Neural cell (in vitro differentiated cells): ENCODE data around the gene LDLRAD4. TPM values are rescaled to one million over a fixed set of nuclear protein-coding genes. Genes with fewer than 3 reads are reported as not detected.

Experiments
- H2AFZ ChIP-seq: fragments of 200-600, 300-800 bp; sonication (generic), shearing (Covaris generic); 2 replicates; pipeline ENCODE4 v1.6.0; 2014; ENCODE audit warnings: low read depth, mild to moderate bottlenecking, antibody characterized with exemption, low read length, moderate library complexity
- H3F3A ChIP-seq: fragments of 200-600 bp; shearing (Covaris generic); 2 replicates; pipeline ENCODE4 v1.6.1; 2016; ENCODE audit warnings: mild to moderate bottlenecking, moderate library complexity, mixed read lengths, antibody characterized with exemption, low read length; ENCODE audit not compliant: insufficient read depth, poor library complexity, severe bottlenecking
- H3K27ac ChIP-seq: fragments of 200-600, 300-800 bp; sonication (generic), shearing (Covaris generic); 2 replicates; pipeline ENCODE4 v1.5.1; 2014; ENCODE audit warnings: mild to moderate bottlenecking, low read length, moderate library complexity
- H3K27me3 ChIP-seq: fragments of 300-800, 200-600 bp; sonication (generic), shearing (Covaris generic); 2 replicates; pipeline ENCODE4 v1.6.0; 2014; ENCODE audit warnings: mild to moderate bottlenecking, low read depth, low read length, moderate library complexity; ENCODE audit not compliant: insufficient read depth
- H3K36me3 ChIP-seq: fragments of 300-800, 200-600 bp; sonication (generic), shearing (Covaris generic); 2 replicates; pipeline ENCODE4 v1.5.1; 2014; ENCODE audit warnings: mild to moderate bottlenecking, antibody characterized with exemption, low read length, moderate library complexity; ENCODE audit not compliant: insufficient read depth
- H3K4me2 ChIP-seq: fragments of 300-800, 200-600 bp; sonication (generic), shearing (Covaris generic); 2 replicates; pipeline ENCODE4 v1.6.0; 2014; ENCODE audit warnings: mild to moderate bottlenecking, low read length
- H3K4me3 ChIP-seq: fragments of 300-800, 200-600 bp; sonication (generic), shearing (Covaris generic); 2 replicates; pipeline ENCODE4 v1.5.1; 2014; ENCODE audit warnings: mild to moderate bottlenecking, low read length, moderate library complexity
- H3K79me2 ChIP-seq: fragments of 200-600 bp; shearing (Covaris generic); replicated peaks from 2 replicates; pipeline ENCODE4 v1.6.0; 2014; ENCODE audit warnings: mild to moderate bottlenecking, low read length, moderate library complexity; ENCODE audit not compliant: insufficient read depth
- H3K9ac ChIP-seq: fragments of 300-800, 200-600 bp; sonication (generic), shearing (Covaris generic); 2 replicates; pipeline ENCODE4 v1.6.1; 2016; ENCODE audit warnings: mild to moderate bottlenecking, low read length, mixed read lengths
- H3K9me2 ChIP-seq: fragments of 200-600 bp; shearing (Covaris generic); 2 replicates; pipeline ENCODE4 v1.6.1; 2016; ENCODE audit warnings: mild to moderate bottlenecking, low read length, mixed read lengths; ENCODE audit not compliant: insufficient read depth
- H3K9me3 ChIP-seq: fragments of 200-600, 300-800 bp; sonication (generic), shearing (Covaris generic); 2 replicates; pipeline ENCODE4 v1.6.1; 2016; ENCODE audit warnings: mild to moderate bottlenecking, mixed run types, low read length, moderate library complexity, mixed read lengths
- H4K20me1 ChIP-seq: fragments of 200-600 bp; shearing (Covaris generic); 2 replicates; pipeline ENCODE4 v1.6.1; 2016; ENCODE audit warnings: mild to moderate bottlenecking, mixed run types; ENCODE audit not compliant: insufficient read depth
- CTCF ChIP-seq: fragments of 450-650 bp; IDR thresholded peaks from 2 replicates; pipeline ENCODE4 v1.5.1; 2014; ENCODE audit warnings: antibody characterized with exemption, mild to moderate bottlenecking, moderate library complexity; ENCODE audit not compliant: poor library complexity, severe bottlenecking
- EP300 ChIP-seq: fragments of 450-650 bp; conservative IDR thresholded peaks from 2 replicates; pipeline ENCODE4 v1.6.1; 2014; ENCODE audit warnings: antibody characterized with exemption, mild to moderate bottlenecking, moderate library complexity; ENCODE audit not compliant: poor library complexity, severe bottlenecking
- EZH2 ChIP-seq: fragments of 200-600, 300-800 bp; shearing (Covaris generic), sonication (generic); IDR thresholded peaks from 2 replicates; pipeline ENCODE4 v1.6.1; 2014; ENCODE audit warnings: antibody characterized with exemption, low read length, borderline replicate concordance, mild to moderate bottlenecking; ENCODE audit not compliant: insufficient read depth, poor library complexity, severe bottlenecking
- MXI1 ChIP-seq: fragments of 450-650 bp; conservative IDR thresholded peaks from 2 replicates; pipeline ENCODE4 v1.6.1; 2014; ENCODE audit warnings: antibody characterized with exemption, mild to moderate bottlenecking; ENCODE audit not compliant: poor library complexity, severe bottlenecking
- POLR2AphosphoS5 ChIP-seq: IDR thresholded peaks from 2 replicates; pipeline ENCODE4 v1.6.1; 2012
- RAD21 ChIP-seq: fragments of 450-650 bp; conservative IDR thresholded peaks from 2 replicates; pipeline ENCODE4 v1.6.1; 2014; ENCODE audit warnings: antibody characterized with exemption, mild to moderate bottlenecking, moderate library complexity
- REST ChIP-seq: IDR thresholded peaks from 2 replicates; pipeline ENCODE4 v1.6.1; 2012; ENCODE audit warnings: borderline replicate concordance
- SMC3 ChIP-seq: fragments of 450-650 bp; conservative IDR thresholded peaks from 2 replicates; pipeline ENCODE4 v1.6.1; 2014; ENCODE audit warnings: antibody characterized with exemption, mild to moderate bottlenecking, moderate library complexity; ENCODE audit not compliant: poor library complexity
- TAF1 ChIP-seq: IDR thresholded peaks from 2 replicates; pipeline ENCODE4 v1.6.1; 2012; ENCODE audit warnings: low read depth
- polyA plus RNA-seq: library from polyadenylated mRNA; depleted of rRNA; stranded (reverse); fragments of >200 nt; gene quantifications from 2 replicates; pipeline ENCODE4 v1.2.3, GENCODE V29; 2014

Gene LDLRAD4
- polyA plus RNA-seq, 1 donor from 2014 or later, result 3.7 TPM

GRCh38 chr18:13201292-13201691 lies 17.3 kb upstream of the LDLRAD4 start:
- TF ChIP-seq POLR2AphosphoS5 (no peak), EP300 (no peak), MXI1 (no peak), REST (no peak), CTCF (no peak), SMC3 (no peak), TAF1 (no peak), EZH2 (no peak)
- Histone ChIP-seq H2AFZ (no peak overlapping the region), H3K9me2 (no peaks in the 10 kb centered on the region), H4K20me1 (no peaks in the 10 kb centered on the region), H3K4me3 (no peak overlapping the region), H3F3A (no peaks in the 10 kb centered on the region), H3K36me3 (no peaks in the 10 kb centered on the region), H3K9me3 (no peaks in the 10 kb centered on the region), H3K4me2 (no peak overlapping the region), H3K9ac (no peak overlapping the region), H3K79me2 (no peaks in the 10 kb centered on the region), H3K27ac (no peak overlapping the region), H3K27me3 (no peaks in the 10 kb centered on the region)

- H4K20me1 ChIP-seq, result no peaks in the 10 kb centered on the region
- H3K9ac ChIP-seq, result no peak overlapping the region
- no peak overlapping the region for H3K4me3 ChIP-seq
- H2AFZ ChIP-seq, result no peak overlapping the region
- no peaks in the 10 kb centered on the region for H3K9me2 ChIP-seq
- no peak overlapping the region for H3K4me2 ChIP-seq
- H3K27me3 ChIP-seq, result no peaks in the 10 kb centered on the region
- H3K9me3 ChIP-seq, result no peaks in the 10 kb centered on the region
- no peaks in the 10 kb centered on the region for H3F3A ChIP-seq
- no peak overlapping the region for H3K27ac ChIP-seq
- TF ChIP-seq RAD21, result no peak
- TF ChIP-seq CTCF, result no peak
- TF ChIP-seq SMC3, result no peak
- no peak for TF ChIP-seq POLR2AphosphoS5
- no peak for TF ChIP-seq MXI1
- TF ChIP-seq EP300, result no peak
- no peak for TF ChIP-seq TAF1
- TF ChIP-seq REST, result no peak
- no peak for TF ChIP-seq EZH2
- H3K79me2 ChIP-seq, result no peaks in the 10 kb centered on the region
- H3K36me3 ChIP-seq, result no peaks in the 10 kb centered on the region
These were observed 16.0 kb upstream of the LDLRAD4 start for GRCh38 chr18:13202571-13202970.
